ENCODE data around the gene MRPL36.

Gene MRPL36

DNA sequence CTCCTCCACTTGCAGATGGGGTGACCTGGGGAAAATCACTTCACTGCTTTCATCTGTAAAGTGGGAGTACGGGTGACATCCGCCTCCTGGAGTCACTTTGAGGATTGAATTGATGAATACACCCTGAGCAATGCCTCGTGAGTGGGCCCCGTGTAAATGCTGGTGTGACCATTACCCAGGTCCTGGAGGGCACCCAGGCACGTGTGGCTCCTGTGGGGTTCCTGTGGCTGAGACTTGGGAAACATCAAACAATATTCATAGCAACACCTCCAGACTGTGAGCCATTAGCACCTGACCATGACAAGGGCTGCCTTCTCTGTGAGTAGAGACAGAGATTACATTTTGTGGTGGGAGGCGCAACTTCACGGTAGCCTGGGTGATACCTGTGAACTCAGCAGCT, 11.4 kb downstream of the MRPL36 start:
- H3K4me3 ChIP-seq (ENCODE audit: low read depth, low read length): no peak overlapping the region
- TF ChIP-seq, protein P1, sequence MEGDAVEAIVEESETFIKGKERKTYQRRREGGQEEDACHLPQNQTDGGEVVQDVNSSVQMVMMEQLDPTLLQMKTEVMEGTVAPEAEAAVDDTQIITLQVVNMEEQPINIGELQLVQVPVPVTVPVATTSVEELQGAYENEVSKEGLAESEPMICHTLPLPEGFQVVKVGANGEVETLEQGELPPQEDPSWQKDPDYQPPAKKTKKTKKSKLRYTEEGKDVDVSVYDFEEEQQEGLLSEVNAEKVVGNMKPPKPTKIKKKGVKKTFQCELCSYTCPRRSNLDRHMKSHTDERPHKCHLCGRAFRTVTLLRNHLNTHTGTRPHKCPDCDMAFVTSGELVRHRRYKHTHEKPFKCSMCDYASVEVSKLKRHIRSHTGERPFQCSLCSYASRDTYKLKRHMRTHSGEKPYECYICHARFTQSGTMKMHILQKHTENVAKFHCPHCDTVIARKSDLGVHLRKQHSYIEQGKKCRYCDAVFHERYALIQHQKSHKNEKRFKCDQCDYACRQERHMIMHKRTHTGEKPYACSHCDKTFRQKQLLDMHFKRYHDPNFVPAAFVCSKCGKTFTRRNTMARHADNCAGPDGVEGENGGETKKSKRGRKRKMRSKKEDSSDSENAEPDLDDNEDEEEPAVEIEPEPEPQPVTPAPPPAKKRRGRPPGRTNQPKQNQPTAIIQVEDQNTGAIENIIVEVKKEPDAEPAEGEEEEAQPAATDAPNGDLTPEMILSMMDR (IDR thresholded peaks at IDR 0.05; ENCODE audit: borderline replicate concordance, insufficient read depth, low read depth, low read length): no peak

DNA sequence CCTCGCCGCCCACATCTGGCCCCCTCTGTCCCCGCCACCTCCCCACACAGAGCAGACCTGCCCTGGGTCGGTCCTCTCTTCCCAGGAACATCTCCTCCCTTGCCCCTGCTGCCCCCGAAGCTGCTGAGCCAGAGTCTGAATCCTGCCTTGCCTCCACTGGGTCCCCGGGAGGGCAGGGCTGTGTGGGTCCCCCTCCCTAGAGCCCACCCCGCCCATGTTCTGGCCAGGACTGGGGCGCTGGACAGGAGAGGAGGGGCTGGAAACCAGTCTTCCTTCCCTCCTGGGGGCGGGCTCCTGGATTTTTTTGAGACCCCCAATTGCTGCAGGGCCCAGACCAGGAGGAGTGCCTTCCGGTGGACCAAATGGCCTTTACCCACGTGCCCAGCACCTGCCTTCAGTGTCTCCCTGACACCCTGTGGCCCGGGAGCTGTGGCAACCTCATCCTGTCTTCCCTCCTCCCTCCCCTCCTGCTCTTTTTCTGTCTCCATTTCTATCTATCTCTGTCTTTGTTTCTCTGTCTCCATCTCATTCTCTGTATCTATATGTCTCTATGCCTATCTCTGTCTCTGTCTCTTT, 12.1 kb downstream of the MRPL36 start:
- TF ChIP-seq, protein P1 (IDR thresholded peaks at IDR 0.05; ENCODE audit: borderline replicate concordance, insufficient read depth, low read depth, low read length): no peak
- H3K4me3 ChIP-seq (ENCODE audit: low read depth, low read length): no peak overlapping the region

DNA sequence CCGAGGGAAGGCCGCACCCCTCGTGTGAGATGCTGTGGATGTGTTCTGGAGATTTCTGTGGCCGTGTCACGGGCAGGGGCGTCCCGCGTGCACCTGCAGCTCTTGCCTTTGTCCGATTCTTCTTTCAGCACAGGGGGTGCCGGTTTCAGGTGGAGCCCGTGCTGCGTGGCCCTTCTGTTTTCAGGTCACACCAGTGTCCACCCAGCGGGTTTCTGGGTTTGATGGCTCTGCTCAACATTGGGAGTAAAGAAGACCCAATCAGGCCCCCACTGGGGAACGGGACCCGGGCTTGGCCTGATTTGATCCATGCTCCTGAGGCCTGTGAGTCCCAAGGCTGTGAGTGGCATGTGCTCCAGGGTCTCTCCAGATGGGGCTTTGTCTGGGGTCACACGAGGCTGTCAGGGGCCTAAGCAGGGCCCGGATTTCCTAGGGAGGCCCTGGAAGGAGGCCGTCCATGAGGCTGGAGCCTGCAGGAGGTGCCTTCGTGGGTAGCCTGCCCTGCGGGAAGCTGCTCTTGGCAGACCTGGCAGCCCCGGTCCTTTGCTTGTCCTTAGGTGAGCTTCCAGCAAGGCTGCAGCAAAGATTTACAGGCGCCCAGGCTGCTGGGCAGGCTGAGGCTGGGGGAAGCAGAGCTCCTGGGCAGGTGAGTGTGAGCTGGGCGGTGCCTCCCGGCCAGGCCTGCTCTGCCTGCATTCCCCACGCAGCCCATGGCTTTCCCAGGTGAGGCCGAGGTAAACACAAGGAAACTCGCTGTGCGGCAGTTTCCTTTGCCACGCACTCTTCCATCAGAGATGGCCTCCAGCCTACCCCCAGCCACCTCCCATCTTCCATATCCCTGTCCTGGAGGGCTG, 12.8 kb downstream of the MRPL36 start:
- H3K4me3 ChIP-seq (ENCODE audit: low read depth, low read length): no peak overlapping the region
- TF ChIP-seq, protein P1 (IDR thresholded peaks at IDR 0.05; ENCODE audit: borderline replicate concordance, insufficient read depth, low read depth, low read length): no peak

DNA sequence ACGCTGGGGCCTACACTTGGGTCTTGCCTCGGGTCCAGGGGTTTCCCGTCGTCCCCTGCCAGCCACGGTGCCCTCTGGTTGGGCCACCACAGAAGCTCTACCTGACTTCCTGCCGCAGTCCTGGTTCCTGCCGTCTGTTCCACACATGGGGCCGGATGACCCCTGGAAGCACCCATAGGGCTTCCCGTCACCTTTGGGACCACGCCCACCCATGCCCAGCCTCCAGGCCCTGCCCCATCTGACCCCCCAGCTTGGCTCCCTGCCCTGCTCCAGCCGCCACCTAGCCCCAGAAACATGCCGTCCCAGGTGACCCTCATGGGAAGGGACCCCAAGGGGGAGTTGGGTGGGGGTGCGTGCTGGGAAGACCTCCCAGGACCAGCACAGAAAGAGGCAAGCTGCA, 13.7 kb downstream of the MRPL36 start:
- TF ChIP-seq, protein P1 (IDR thresholded peaks at IDR 0.05; ENCODE audit: borderline replicate concordance, insufficient read depth, low read depth, low read length): no peak
- H3K4me3 ChIP-seq (ENCODE audit: low read depth, low read length): no peak overlapping the region

DNA sequence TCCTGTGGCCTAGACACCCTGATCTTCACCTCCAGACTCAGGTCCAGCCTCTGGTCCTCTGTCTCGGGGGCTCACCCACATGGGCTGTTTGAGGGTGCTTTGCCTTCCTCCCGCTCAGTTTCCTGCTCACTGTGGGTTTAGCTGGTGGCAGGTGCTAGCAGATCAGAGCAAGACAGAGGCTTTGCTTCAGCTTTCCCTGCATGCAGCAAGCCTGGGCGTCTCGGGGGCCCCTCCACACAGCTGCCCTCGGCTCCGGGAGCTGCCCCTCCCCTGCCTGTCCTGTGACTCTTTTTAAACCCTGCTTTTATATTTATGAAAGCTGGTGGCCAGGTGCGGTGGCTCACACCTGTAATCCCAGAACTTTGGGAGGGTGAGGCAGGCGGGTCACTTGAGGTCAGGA, 14.6 kb downstream of the MRPL36 start:
- H3K4me3 ChIP-seq (ENCODE audit: low read depth, low read length): no peak overlapping the region
- TF ChIP-seq, protein P1 (IDR thresholded peaks at IDR 0.05; ENCODE audit: borderline replicate concordance, insufficient read depth, low read depth, low read length): no peak

DNA sequence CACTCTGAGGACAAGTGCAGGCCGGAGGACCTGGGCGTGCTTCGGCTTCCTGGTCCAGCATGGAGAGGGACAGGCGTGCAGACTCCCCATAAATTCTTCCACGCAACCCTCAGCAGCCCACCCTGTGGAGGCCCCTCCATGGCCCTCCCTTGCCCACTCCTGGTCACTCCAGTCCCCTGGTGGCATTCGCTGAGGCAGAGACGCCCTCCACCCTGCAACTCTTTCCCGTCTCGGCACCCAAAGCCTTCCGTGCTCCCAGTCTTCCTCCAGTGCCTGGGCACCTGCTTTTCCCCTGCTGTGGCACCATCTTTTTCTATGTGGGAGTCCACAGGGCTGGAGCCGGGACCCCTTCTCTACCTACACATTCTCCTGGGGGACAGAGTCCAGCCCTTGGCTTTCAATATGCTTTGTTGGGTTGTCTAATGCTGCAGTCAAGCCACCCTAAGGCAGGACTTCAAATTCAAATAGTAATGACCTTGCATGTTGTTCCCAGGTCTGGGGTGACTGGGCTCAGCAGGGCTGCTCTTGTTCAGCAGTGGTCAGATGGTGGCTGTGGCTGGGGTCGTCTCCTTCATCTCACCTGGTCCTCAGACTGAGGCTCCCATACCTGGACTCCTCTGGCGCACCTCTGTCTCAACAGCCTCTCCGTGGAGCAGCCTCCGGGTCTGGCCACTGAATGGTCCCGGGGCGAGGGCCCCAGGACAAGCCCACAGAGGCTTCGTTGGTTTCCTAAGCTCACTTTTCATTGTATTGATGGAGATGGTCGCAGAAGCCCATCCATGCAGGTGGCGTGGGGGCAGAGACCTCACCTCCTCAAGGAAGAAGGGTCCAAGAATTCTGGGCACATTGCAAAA, 15.2 kb downstream of the MRPL36 start:
- TF ChIP-seq, protein P1 (IDR thresholded peaks at IDR 0.05; ENCODE audit: borderline replicate concordance, insufficient read depth, low read depth, low read length): no peak
- no peak overlapping the region for H3K4me3 ChIP-seq (ENCODE audit: low read depth, low read length)

Measured in GM12875 (cell line).